Frontal cortex (tissue), 4 donors: ENCODE measurements around the gene SHCBP1. TPM values are rescaled to one million over a fixed set of nuclear protein-coding genes. Genes with fewer than 3 reads are reported as not detected.
"Not testable (repeated sequence)": the region's sequence is repeated elsewhere in the genome, so short reads cannot be mapped to it uniquely, and the experiment has no call there.

Experiments used
- DNase-seq, 2 donors: peaks; one replicate each; pipeline ENCODE4 v3.0.0; 2012; ENCODE audit warnings: low spot score in 2 of 2
- FAIRE-seq: peaks from 2 replicates; lab custom pipeline; 2012; peaks lifted over from hg19 to GRCh38; lab: Jason Lieb, UNC
- total RNA-seq: library from RNA; depleted of rRNA; stranded (reverse); fragments of >200 nt; gene quantifications from one replicate; pipeline ENCODE4 v1.2.3, GENCODE V29; 2014
- donor health status: control.
- donor health status: control.
- donor health status: control.

SHCBP1 gene, protein sequence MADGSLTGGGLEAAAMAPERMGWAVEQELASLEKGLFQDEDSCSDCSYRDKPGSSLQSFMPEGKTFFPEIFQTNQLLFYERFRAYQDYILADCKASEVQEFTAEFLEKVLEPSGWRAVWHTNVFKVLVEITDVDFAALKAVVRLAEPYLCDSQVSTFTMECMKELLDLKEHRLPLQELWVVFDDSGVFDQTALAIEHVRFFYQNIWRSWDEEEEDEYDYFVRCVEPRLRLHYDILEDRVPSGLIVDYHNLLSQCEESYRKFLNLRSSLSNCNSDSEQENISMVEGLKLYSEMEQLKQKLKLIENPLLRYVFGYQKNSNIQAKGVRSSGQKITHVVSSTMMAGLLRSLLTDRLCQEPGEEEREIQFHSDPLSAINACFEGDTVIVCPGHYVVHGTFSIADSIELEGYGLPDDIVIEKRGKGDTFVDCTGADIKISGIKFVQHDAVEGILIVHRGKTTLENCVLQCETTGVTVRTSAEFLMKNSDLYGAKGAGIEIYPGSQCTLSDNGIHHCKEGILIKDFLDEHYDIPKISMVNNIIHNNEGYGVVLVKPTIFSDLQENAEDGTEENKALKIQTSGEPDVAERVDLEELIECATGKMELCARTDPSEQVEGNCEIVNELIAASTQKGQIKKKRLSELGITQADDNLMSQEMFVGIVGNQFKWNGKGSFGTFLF
- total RNA-seq = 1.2 TPM

GRCh38 chr16:46621006-46621933 is at the start of gene SHCBP1:
SHCBP1 (minus strand) TSS chr16:46621379; CDS start chr16:46621359, 20 bp downstream.
- FAIRE-seq = no peak
- peak; percentile 78 to 84 for DNase-seq

- FAIRE-seq (no peak), DNase-seq (no peak)
Observed at GRCh38 chr16:46662123-46662522, 40.9 kb upstream of the SHCBP1 start.

- DNase-seq = no peak
- no peak for FAIRE-seq
Observed at GRCh38 chr16:46658925-46659324, 37.7 kb upstream of the SHCBP1 start.

DNA sequence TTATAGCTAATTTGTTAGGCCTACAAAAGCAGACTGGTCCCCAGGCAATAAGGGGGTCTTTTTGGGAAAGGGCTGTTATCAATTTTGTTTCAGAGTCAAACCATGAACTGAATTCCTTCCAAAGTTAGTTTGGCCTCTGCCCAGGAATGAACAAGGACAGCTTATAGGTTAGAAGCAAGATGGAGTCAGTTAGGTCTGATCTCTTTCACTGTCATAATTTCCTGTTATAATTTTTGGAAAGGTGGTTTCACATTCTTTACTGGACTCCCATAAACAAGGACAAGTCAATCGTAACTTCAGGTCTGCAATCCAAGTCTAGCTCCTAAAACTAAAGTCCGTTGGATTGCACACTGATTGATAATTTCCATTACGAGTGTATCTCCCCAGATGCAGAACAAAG is 30.1 kb upstream of the SHCBP1 start:
- no peak for DNase-seq
- FAIRE-seq = no peak

DNA sequence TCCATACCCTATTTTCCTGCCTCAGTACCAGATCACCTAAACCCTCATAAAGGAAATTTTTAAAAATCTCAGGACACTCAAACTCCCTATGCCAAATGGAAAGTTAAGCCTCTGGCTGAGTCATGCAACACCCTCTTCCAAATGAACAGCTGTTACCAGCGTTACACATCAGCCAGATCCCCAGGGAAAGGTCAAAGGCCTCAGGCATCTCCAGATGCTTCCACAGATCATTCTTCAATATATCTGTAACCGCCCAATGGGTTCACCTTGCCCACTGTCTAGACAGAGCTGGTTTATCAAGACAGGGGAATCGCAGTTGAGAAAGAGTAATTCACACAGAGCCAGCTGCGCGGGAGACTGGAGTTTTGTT is 29.1 kb upstream of the SHCBP1 start:
- FAIRE-seq (no peak), DNase-seq (no peak)

DNA sequence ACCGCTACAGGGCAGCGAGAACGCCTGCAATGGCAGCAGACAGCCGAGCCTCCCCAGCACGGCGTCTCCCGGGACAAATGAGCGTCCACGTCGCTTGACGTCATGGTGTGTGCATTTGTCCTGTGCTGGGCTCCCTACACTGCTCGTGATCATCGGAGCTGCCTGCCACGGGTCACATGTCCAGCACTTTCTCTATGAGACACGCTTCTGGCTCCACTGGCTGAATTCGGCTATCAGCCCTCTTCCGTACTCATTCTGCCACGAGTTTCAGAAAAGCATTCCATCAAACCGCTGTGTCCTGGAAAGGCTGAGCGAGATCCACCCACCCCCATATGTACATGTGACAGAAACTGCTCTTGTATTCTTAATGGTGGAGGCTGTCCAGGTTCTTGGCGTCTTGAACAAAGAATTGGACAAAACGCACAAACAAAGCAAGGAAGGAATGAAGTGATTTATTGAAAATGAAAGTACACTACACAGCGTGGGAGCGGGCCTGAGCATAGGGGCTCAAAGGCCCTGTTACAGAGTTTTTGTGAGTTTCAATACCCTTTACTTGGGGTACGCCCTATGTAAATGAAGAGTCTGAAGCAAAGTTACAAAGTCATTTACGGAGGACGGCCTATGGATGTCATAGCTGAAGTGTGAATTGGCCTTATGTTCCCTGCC is 28.5 kb upstream of the SHCBP1 start:
- DNase-seq (peak in 1 of 2 donors; percentile 21), FAIRE-seq (no peak)

DNA sequence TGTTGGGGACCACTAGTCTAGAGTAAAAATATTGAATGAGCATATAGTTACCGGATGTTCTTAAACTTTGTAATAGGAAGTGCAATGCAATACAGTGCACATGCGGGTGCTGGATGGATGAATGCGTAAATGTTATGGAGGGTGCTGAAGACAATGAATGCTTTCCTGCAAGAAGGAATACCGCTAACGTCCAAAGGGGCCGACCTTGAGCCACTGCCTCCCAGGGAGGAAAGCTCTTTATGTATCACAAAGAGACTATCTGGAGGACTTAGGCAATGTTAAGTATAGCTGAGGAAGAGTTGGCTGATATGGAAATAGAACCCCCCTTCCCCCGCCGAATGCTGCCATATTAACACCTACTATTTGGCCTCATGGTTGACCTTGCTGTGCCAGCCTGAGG is 27.5 kb upstream of the SHCBP1 start:
- FAIRE-seq (no peak), DNase-seq (no peak)

DNA sequence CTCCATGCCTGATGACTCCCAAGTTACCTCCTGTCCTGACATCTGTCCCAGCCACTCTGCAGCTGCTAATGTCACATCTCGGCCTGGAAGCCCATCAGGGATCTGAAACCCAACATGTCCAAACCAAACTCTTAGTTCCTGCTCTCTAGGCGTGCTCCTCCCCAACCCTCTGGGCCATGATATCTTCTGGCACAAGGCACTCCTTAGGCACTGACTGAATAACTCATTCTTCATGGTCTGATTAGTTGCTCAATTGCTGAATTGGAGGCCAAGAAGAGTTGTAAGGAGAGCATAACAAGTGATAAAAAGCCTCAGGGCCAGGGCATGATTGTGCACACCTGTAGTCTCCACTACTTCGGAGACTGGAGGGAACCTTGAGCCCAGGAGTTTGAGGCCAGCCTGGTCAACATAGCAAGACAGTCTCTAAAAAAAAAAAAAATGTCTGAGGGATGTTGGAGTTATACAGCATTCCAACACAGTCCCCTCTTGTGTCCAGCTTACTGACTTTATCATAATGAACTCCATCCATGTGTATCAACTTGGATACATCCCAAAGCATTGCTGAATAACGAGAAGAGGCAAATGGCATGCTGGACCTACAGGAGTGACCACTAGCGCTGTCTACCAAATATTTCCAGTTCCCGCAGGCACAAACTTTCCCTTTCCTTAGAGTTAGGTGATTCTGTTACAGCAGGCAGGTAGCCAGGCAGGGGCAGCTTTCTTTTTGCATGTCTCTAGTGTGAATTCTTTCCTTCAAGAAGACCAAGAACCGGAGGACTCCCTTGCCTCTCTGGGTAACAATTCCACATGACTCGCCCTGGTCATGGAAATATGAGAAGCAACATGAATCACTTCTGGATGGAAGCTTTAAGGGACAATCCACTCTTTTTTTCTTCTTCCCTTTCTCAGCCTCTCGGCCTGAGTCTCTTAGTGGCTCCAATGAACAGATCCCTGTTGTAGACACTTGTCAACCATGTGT is 18.1 kb upstream of the SHCBP1 start:
- FAIRE-seq (no peak), DNase-seq (no peak)

- DNase-seq = no peak
- no peak for FAIRE-seq
Observed at GRCh38 chr16:46632778-46633733, 11.9 kb upstream of the SHCBP1 start.

- DNase-seq = peak in 1 of 2 donors; percentile 54
- no peak for FAIRE-seq
Observed at GRCh38 chr16:46629331-46630219, 8.4 kb upstream of the SHCBP1 start.

DNA sequence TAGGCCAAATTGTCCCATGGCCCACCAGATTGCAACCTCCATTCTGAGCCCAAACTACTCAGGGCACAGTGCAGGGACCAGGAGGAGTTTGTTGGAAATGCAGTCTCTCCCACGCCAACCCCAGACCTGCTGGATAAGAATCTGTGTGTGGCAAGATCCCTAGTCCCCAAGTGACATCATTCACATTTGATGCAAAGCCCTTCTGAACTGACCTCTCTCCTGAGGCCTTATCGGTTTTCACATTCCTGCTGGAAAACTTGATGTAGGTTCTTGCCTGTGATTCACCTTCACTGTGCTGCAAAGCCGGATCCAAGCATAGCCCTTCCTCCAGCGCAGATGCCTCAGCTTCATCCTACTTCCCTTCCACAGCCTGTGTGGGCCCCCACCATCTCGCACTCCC is 6.6 kb upstream of the SHCBP1 start:
- FAIRE-seq (no peak), DNase-seq (no peak)

DNA sequence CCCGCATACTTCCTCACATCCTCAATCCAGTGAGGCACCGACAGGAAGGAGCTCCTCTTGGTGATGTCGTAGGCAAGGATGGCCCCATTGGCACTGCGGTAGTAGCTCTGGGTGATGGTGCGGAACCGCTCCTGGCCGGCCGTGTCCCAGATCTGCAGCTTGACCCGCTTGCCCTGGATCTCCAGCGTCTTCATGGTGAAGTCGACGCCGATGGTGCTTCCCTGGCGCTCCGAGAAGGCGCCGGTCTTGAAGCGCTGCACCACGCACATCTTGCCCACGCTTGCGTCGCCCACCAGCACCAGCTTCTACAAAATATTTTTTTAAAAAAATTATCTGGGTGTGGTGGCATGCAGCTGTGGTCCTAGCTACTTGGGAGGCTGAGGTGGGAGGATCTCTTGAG is 5.5 kb upstream of the SHCBP1 start:
- not testable (repeated sequence) for FAIRE-seq, DNase-seq

- not testable (repeated sequence) for FAIRE-seq, DNase-seq
Observed at GRCh38 chr16:46624862-46625261, 3.7 kb upstream of the SHCBP1 start.

GRCh38 chr16:46623707-46624106 is 2.5 kb upstream of the SHCBP1 start:
- not testable (repeated sequence) for FAIRE-seq

GRCh38 chr16:46623246-46623645 is 2.1 kb upstream of the SHCBP1 start:
- DNase-seq, FAIRE-seq: not testable (repeated sequence)

More at GRCh38 chr16:46623707-46624106, 2.5 kb upstream of the SHCBP1 start:
- DNase-seq = not testable (repeated sequence)

DNA sequence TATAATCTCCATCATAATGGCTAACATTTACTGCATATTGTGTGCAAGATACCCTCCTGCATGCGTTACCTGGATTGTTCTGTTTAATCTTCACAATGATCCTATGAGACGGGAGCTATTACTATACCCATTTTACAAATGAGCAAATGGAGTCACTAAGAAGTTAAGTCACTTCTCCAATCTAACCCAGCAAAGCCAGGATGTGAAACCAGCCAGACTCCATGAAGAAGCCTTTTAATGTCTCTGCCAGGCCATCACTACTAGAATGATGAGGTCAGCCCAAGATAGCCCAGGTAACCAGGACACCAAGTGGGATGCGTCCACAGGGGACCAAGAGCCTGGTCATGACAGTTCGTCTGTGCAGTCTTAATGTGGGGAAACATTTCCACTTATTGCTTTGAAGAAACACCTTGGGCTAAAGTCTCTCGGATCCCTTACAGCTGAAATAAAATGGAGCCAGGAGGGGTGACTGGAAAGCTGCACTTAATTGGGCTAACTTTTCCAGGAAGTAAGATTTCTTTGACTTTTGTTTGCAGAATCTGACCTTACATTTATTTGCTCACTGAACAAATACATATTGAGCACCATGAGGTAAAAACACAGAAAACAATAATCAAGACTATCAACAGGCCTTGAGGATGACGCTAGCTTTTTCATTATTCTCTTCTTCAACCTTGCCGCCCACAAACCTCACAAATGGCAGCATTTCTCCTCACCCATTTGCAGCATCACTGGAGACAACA is 926 bp upstream of the SHCBP1 start:
- FAIRE-seq (no peak), DNase-seq (no peak)
